K562 (cell line): ENCODE measurements around the gene SOX6. TPM values are rescaled to one million over a fixed set of nuclear protein-coding genes. Genes with fewer than 3 reads are reported as not detected.

ENCODE experiments used
- NUFIP1 ChIP-seq: fragments of 450-650 bp; IDR thresholded peaks from 2 replicates; pipeline ENCODE4 v1.6.1; 2018; ENCODE audit not compliant: partially characterized antibody
- PHB2 ChIP-seq: fragments of 450-650 bp; IDR thresholded peaks from 2 replicates; pipeline ENCODE4 v1.6.1; 2017; ENCODE audit warnings: low read depth
- PHF8 ChIP-seq: fragments of 200-600 bp; sonication (generic); IDR thresholded peaks from 2 replicates; pipeline ENCODE4 v1.6.1; 2012; ENCODE audit warnings: mixed run types, mild to moderate bottlenecking, inconsistent platforms, low read length, moderate library complexity, borderline replicate concordance
- ZBTB2 ChIP-seq: fragments of 450-650 bp; IDR thresholded peaks from 2 replicates; pipeline ENCODE4 v1.6.1; 2016; ENCODE audit warnings: antibody characterized with exemption
- ZNF24 ChIP-seq: fragments of 450-650 bp; IDR thresholded peaks from 2 replicates; pipeline ENCODE4 v1.6.1; 2016
- ZNF407 ChIP-seq: fragments of 450-650 bp; IDR thresholded peaks from 2 replicates; pipeline ENCODE4 v1.6.1; 2016; ENCODE audit warnings: low read depth
- polyA plus RNA-seq, 8 experiments: library from polyadenylated mRNA; depleted of rRNA in 4 of 8; stranded (reverse) in 5 of 8; unstranded in 3 of 8; fragments of >200 nt; fragmentation: Nextera tagmentation in 2 of 8; fragmentation: Illumina TruSeq in 1 of 8; extraction: Ambion mirVana in 2 of 8; extraction: Trizol in 1 of 8; gene quantifications; 2 replicates each; pipeline versions ENCODE4 v1.2.1 to v1.2.3, GENCODE V29; 2011 to 2014; ENCODE audit warnings: inconsistent platforms in 1 of 8, missing spikeins in 1 of 8
- total RNA-seq, 7 experiments: library from RNA; depleted of rRNA in 6 of 7; stranded (reverse); fragments of >200 nt in 6 of 7; fragmentation: Illumina TruSeq in 2 of 7; extraction: Trizol in 2 of 7; gene quantifications; 2 replicates each; pipeline versions ENCODE4 v1.2.1 to v1.2.3, GENCODE V29; 2011 to 2021; ENCODE audit warnings: low replicate concordance in 1 of 7

SOX6 gene
- total and polyA plus RNA-seq, 9 of the 15 experiments (the other 6 are each of a cell fraction or from before 2014, with no cell fraction given): 0.89 to 8.7 (median 5.7) TPM

GRCh38 chr11:16086229-16086819 is 270.0 kb downstream of the SOX6 start (continued):
- TF ChIP-seq ZNF407: no peak
- no peak for TF ChIP-seq ZBTB2
- no peak for TF ChIP-seq ZNF24
- no peak for TF ChIP-seq NUFIP1
- no peak for TF ChIP-seq PHF8
- TF ChIP-seq PHB2: no peak
